Smooth muscle cell of bladder (primary cell): ENCODE results near the gene DDOST. TPM values are rescaled to one million over a fixed set of nuclear protein-coding genes. Genes with fewer than 3 reads are reported as not detected.

Experiments
- total RNA-seq: library from RNA; depleted of rRNA; stranded (reverse); fragments of >200 nt; gene quantifications from 2 replicates; pipeline ENCODE4 v1.2.3, GENCODE V29; 2014

The DDOST gene
- 357 and 409 TPM in 2 replicates for total RNA-seq

GRCh38 chr1:20661207-20662109 lies at the start of gene DDOST:
Gene DDOST, minus strand, starts transcription at chr1:20661369. Its CDS starts 19 bp downstream, at chr1:20661350.

GRCh38 chr1:20633190-20634064 lies 27.7 kb downstream of the DDOST start, which contains the start of gene PINK1:
Gene PINK1, plus strand, starts transcription at chr1:20633458. Its CDS starts 91 bp downstream, at chr1:20633549.

Other genes starting within 250 kb of the DDOST start
- 7.5 and 11.1 TPM in 2 replicates for gene CAMK2N1, start 175.2 kb downstream of the DDOST start, total RNA-seq
- gene MUL1, start 153.2 kb downstream of the DDOST start, total RNA-seq: 20.6 and 29.6 TPM in 2 replicates
- gene FAM43B, start 108.8 kb downstream of the DDOST start, total RNA-seq: under 0.01 TPM in 1 of 2 replicates, not detected in the other
- 0.37 and 0.85 TPM in 2 replicates for gene CDA, start 72.3 kb downstream of the DDOST start, total RNA-seq
- 68.7 and 83.2 TPM in 2 replicates for gene PINK1, start 27.9 kb downstream of the DDOST start, total RNA-seq
- 0.71 and 2.9 TPM in 2 replicates for gene KIF17, start 56.6 kb upstream of the DDOST start, total RNA-seq
- gene SH2D5, start 71.3 kb upstream of the DDOST start, total RNA-seq: 2.4 and 6.4 TPM in 2 replicates
- 144 and 199 TPM in 2 replicates for gene HP1BP3, start 125.9 kb upstream of the DDOST start, total RNA-seq